ENCODE data around the gene MTHFS.

DNA sequence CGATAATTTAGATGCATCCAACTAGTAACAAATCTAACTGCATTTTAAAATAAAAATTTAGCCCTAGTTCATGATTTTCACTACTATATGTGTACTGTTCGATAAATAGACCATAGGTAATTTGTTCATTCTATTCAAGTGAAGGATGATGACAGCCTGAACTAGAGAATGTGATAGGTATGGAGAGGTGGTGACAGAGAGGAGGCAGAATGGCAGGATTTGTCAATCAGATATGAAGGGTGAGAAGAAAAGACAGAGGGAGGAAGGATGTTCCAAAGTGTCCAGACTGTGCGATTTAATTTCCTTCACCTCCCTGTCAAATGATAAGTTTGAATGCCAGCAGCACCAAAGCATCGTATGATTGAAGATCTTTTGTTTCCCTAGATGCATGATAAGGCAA, 42.6 kb upstream of the MTHFS start:
- TF ChIP-seq, protein P1, sequence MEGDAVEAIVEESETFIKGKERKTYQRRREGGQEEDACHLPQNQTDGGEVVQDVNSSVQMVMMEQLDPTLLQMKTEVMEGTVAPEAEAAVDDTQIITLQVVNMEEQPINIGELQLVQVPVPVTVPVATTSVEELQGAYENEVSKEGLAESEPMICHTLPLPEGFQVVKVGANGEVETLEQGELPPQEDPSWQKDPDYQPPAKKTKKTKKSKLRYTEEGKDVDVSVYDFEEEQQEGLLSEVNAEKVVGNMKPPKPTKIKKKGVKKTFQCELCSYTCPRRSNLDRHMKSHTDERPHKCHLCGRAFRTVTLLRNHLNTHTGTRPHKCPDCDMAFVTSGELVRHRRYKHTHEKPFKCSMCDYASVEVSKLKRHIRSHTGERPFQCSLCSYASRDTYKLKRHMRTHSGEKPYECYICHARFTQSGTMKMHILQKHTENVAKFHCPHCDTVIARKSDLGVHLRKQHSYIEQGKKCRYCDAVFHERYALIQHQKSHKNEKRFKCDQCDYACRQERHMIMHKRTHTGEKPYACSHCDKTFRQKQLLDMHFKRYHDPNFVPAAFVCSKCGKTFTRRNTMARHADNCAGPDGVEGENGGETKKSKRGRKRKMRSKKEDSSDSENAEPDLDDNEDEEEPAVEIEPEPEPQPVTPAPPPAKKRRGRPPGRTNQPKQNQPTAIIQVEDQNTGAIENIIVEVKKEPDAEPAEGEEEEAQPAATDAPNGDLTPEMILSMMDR (IDR thresholded peaks at IDR 0.05) = no peak
- no peak for TF ChIP-seq POLR2A (IDR thresholded peaks at IDR 0.05)
